Rectal smooth muscle tissue (tissue), 1 donor: Measurements from ENCODE around the gene AR.

ENCODE experiments used
- H3K27ac ChIP-seq: one replicate; pipeline ENCODE4 v1.7.0; 2013; ENCODE audit warnings: low read depth, low read length, inconsistent platforms
- H3K27me3 ChIP-seq: one replicate; pipeline ENCODE4 v1.7.0; 2013; ENCODE audit warnings: low read length; ENCODE audit not compliant: control insufficient read depth, insufficient read depth
- H3K36me3 ChIP-seq: one replicate; pipeline ENCODE4 v1.7.0; 2013; ENCODE audit warnings: low read length; ENCODE audit not compliant: control insufficient read depth, insufficient read depth
- H3K4me1 ChIP-seq: one replicate; pipeline ENCODE4 v1.7.0; 2013; ENCODE audit warnings: low read length; ENCODE audit not compliant: control insufficient read depth, insufficient read depth
- H3K4me3 ChIP-seq: one replicate; pipeline ENCODE4 v1.7.0; 2013; ENCODE audit warnings: low read length
- H3K9ac ChIP-seq: one replicate; pipeline ENCODE4 v1.7.0; 2013; ENCODE audit warnings: low read length

Gene AR

GRCh38 chrX:67777148-67777547 is 233.3 kb downstream of the AR start:
- Histone ChIP-seq H3K9ac (no peak overlapping the region), H3K4me1 (peaks cover 5% of the 10 kb centered on the region), H3K4me3 (no peak overlapping the region), H3K36me3 (no peaks in the 10 kb centered on the region), H3K27ac (no peak overlapping the region), H3K27me3 (no peaks in the 10 kb centered on the region)

- Histone ChIP-seq H3K27ac (no peak overlapping the region), H3K36me3 (no peaks in the 10 kb centered on the region), H3K4me1 (peaks cover 5% of the 10 kb centered on the region), H3K27me3 (no peaks in the 10 kb centered on the region), H3K9ac (no peak overlapping the region), H3K4me3 (no peak overlapping the region)
Observed at GRCh38 chrX:67779099-67779498, 235.3 kb downstream of the AR start.
